NB4 (cell line): ENCODE results near the gene ELFN2.

Source experiments
- MYC ChIP-seq: IDR thresholded peaks from 2 replicates; pipeline ENCODE4 v1.6.1; 2011; ENCODE audit warnings: low read depth, low read length
- POLR2A ChIP-seq: IDR thresholded peaks from 2 replicates; pipeline ENCODE4 v1.6.1; 2011; ENCODE audit warnings: mild to moderate bottlenecking; ENCODE audit not compliant: insufficient read length; ENCODE audit errors: extremely low read depth
- TF ChIP-seq, protein P1 (sequence below): IDR thresholded peaks from one replicate; pipeline ENCODE4 v1.5.1; 2012; ENCODE audit warnings: low read depth, low read length
- TF ChIP-seq, protein P2 (sequence below): IDR thresholded peaks from 2 replicates; pipeline ENCODE4 v1.6.1; 2011; ENCODE audit warnings: low read depth, low read length

DNA sequence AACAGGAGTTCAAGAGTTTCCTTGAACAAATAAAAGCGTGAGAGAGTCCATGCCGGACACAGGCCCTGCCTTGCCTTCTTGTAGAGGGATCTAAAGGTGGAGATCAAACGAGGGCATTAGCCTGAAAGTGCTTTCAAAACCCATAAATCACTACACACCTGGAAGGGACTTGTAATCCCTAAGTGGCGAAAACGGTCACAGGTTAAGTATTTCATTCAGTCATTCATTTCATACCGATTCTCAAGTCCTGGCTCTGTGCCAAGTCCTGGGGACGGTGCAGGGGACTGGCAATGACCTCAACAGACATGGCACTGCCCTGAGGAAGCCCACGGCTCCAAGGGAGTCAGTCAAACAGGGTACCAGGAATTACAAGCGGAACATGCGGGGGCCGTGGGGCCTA, 26.6 kb downstream of the ELFN2 start:
- TF ChIP-seq, protein P1, sequence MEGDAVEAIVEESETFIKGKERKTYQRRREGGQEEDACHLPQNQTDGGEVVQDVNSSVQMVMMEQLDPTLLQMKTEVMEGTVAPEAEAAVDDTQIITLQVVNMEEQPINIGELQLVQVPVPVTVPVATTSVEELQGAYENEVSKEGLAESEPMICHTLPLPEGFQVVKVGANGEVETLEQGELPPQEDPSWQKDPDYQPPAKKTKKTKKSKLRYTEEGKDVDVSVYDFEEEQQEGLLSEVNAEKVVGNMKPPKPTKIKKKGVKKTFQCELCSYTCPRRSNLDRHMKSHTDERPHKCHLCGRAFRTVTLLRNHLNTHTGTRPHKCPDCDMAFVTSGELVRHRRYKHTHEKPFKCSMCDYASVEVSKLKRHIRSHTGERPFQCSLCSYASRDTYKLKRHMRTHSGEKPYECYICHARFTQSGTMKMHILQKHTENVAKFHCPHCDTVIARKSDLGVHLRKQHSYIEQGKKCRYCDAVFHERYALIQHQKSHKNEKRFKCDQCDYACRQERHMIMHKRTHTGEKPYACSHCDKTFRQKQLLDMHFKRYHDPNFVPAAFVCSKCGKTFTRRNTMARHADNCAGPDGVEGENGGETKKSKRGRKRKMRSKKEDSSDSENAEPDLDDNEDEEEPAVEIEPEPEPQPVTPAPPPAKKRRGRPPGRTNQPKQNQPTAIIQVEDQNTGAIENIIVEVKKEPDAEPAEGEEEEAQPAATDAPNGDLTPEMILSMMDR = no peak
- TF ChIP-seq POLR2A (no peak), MYC (no peak)
- TF ChIP-seq, protein P2, sequence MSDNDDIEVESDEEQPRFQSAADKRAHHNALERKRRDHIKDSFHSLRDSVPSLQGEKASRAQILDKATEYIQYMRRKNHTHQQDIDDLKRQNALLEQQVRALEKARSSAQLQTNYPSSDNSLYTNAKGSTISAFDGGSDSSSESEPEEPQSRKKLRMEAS = no peak
